D721Med (cell line): ENCODE results near the gene ATG4A.

Source experiments
- DNase-seq: peaks from one replicate; pipeline ENCODE4 v3.0.0; 2011; ENCODE audit warnings: low spot score; ENCODE audit not compliant: insufficient read length
- FAIRE-seq: peaks from 2 replicates; lab custom pipeline; 2011; peaks lifted over from hg19 to GRCh38; lab: Jason Lieb, UNC
- TF ChIP-seq, protein P1 (sequence below): IDR thresholded peaks from 2 replicates; pipeline ENCODE4 v1.5.1; 2012; ENCODE audit warnings: mild to moderate bottlenecking, control low read depth; ENCODE audit not compliant: insufficient read depth; ENCODE audit errors: missing control alignments

Gene ATG4A

DNA sequence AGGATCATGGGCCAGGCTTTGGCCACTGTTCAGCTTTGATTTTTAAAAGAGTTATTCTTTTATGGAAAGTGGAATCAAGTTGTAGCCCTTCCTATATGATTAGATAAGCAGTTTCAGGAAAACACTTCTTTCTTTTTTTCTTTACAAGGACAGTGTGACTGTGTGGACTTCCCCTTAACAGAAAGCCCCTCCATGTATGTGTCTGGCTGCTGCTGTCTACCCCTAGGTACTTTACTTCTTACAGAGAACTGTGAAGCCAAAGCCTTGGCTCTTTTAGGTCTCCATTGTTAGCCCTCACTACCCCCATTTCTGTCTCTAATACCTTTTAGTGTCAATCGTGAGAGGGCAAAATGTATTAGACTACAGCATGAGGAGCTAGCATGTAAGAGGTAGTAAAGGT, 27.6 kb upstream of the ATG4A start:
- TF ChIP-seq, protein P1, sequence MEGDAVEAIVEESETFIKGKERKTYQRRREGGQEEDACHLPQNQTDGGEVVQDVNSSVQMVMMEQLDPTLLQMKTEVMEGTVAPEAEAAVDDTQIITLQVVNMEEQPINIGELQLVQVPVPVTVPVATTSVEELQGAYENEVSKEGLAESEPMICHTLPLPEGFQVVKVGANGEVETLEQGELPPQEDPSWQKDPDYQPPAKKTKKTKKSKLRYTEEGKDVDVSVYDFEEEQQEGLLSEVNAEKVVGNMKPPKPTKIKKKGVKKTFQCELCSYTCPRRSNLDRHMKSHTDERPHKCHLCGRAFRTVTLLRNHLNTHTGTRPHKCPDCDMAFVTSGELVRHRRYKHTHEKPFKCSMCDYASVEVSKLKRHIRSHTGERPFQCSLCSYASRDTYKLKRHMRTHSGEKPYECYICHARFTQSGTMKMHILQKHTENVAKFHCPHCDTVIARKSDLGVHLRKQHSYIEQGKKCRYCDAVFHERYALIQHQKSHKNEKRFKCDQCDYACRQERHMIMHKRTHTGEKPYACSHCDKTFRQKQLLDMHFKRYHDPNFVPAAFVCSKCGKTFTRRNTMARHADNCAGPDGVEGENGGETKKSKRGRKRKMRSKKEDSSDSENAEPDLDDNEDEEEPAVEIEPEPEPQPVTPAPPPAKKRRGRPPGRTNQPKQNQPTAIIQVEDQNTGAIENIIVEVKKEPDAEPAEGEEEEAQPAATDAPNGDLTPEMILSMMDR: no peak
- DNase-seq (no peak), FAIRE-seq (no peak)

DNA sequence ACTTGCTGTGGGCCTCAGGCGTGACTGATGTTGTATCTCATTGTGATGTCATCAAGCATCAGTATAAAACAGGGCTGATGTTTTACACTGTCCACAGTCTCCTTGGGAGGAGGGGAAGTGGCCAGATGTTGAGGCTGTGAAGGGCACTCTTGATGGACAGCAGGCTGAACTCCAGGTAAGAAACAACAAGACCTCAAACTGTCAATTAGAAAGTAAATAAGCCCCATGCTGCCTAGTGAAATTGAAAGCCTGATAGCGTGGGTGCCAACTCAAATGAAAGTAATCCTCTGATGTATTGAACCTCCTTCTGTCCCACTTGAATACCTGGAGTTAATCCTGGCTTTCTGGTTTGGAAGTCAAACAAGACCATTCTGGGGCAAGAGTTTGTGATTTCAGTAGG, 27.0 kb upstream of the ATG4A start:
- FAIRE-seq: no peak
- TF ChIP-seq, protein P1: no peak
- DNase-seq: no peak

DNA sequence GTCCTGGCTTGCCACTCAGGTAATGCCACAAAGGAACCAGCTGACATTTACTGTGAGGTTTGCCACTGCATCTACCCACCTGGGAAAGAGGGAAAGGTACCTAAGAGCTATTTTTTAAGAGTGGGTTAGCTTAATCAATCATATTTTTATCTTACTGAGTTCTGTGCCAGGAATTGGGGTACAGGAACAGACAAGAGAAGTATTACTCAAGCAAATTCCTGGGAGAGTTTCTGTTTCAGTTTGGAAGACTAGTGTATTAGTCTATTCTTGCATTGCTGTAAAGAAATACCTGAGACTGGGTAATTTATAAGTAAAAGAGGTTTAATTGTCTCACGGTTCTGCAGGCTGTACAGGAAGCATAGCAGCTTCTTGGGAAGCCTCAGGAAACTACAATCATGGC, 23.5 kb upstream of the ATG4A start:
- TF ChIP-seq, protein P1: no peak
- no peak for DNase-seq
- no peak for FAIRE-seq

DNA sequence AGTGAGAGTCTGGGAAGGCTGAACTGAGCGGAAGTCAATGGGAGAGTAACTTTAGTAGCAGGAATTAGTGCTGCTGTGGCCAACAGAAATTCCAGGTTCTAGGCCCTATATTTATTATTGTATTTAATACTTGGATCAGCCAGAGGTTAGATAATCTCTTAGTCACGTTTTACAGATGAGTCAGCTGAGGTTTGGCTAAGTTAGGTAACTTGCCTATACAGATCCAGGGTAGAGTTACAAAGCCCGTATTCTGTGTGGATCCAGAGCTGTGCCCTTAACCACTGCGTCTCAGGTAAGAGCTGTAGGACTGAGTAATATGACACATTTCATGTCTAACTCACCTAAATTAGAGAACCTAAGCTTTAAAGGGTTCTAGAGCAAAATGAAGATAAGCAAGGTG, 20.7 kb upstream of the ATG4A start:
- FAIRE-seq (no peak), DNase-seq (no peak)
- TF ChIP-seq, protein P1: no peak

DNA sequence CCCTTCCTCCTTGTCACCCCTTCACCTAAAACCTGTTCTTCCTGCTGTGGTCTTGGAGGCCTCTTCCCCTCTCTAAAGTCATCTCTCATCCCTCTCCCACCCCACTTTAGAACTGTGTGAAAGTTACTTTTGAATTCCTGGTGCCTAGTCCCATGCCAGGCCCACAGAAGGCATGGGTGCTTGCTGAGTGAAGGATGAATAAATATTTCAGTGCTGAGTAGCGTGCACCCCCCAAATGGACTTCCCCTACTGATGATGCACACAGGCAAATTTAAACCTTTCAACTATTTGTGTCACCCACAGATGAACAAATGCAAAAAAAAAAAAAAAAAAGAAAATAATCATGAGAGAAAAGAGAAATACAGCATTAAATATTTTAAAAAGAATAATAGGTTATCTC, 20.0 kb upstream of the ATG4A start:
- TF ChIP-seq, protein P1: no peak
- no peak for DNase-seq
- FAIRE-seq: no peak

DNA sequence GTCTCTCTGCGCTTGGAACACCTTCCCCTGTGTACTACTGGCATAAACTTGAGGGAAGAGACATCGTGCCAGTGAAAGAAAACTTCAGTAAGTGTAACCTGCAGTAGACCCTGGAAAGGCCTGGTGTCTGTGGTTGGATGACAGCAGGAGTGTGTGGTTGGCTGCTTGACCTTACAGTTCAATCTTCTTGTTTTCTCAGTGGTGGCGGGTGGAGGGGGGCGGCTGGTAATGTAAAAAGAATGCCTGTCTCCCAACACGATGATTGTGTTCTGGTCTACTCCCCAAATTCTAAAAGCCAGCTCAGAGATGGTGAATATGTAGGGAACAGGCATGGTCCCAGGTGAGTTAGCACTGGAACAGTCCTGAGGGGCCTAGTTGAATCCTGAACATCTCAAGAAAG, 18.8 kb upstream of the ATG4A start:
- TF ChIP-seq, protein P1: no peak
- no peak for DNase-seq
- FAIRE-seq: no peak

DNA sequence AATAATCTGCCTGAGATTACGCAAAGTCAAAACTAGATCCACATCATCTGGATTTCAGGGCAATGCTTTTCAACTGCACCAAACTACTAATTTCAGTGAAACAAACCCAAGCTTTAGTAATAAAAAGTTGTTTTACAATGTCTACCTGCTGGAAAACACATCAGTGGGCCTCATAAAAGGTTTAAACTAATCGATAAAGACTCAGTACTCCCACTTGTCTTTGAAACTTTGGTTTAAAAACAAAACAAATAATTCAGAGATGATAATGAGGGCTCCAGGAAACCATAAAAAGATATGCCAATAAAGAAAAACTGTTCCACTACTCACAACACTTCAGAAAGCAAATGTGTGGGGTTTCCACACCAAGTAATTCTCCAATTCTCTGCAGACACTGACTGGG, 10.5 kb upstream of the ATG4A start:
- FAIRE-seq: no peak
- TF ChIP-seq, protein P1: no peak
- DNase-seq: no peak
